WTC11 (cell line): ENCODE results near the gene SH2D4B.
"Not testable (repeated sequence)": the region's sequence is repeated elsewhere in the genome, so short reads cannot be mapped to it uniquely, and the experiment has no call there.

ENCODE experiments used
- MAX ChIP-seq: sonication (generic); formaldehyde crosslinking; IDR thresholded peaks from 2 replicates; pipeline ENCODE4 v1.8.0; 2022; ENCODE audit warnings: mild to moderate bottlenecking, missing genetic modification reagents
- ZNF423 ChIP-seq: fragments of 250-450 bp; sonication (Bioruptor Pico); IDR thresholded peaks from 2 replicates; pipeline ENCODE4 v2.1.2; 2022; ENCODE audit warnings: mild to moderate bottlenecking, moderate library complexity

GRCh38 chr10:80534646-80535045, 3.1 kb upstream of the SH2D4B start:
- not testable (repeated sequence) for TF ChIP-seq ZNF423, MAX (CRISPR knock-in tag)
